ENCODE results near the gene PPP6R2.

DNA sequence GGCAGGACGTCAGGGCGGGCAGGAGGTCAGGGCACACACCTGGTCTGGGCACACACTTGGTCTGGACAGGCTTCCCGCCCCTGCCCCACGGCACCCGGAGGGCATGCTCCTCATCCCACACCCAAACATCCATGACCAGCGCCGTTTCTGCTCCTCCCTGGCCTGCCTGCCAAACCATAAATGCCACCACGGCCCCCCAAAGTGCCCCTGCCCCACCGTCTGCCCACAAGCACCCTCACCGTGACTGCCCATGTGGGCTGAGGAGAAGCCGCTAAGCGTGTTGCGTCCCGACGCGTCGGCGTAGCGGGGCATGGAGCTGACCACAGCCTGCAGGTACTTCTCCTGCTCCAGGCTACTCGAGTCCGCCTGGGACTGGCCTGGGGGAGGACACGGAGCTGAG is 115.9 kb downstream of the PPP6R2 start:
- TF ChIP-seq, protein P1, sequence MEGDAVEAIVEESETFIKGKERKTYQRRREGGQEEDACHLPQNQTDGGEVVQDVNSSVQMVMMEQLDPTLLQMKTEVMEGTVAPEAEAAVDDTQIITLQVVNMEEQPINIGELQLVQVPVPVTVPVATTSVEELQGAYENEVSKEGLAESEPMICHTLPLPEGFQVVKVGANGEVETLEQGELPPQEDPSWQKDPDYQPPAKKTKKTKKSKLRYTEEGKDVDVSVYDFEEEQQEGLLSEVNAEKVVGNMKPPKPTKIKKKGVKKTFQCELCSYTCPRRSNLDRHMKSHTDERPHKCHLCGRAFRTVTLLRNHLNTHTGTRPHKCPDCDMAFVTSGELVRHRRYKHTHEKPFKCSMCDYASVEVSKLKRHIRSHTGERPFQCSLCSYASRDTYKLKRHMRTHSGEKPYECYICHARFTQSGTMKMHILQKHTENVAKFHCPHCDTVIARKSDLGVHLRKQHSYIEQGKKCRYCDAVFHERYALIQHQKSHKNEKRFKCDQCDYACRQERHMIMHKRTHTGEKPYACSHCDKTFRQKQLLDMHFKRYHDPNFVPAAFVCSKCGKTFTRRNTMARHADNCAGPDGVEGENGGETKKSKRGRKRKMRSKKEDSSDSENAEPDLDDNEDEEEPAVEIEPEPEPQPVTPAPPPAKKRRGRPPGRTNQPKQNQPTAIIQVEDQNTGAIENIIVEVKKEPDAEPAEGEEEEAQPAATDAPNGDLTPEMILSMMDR (IDR thresholded peaks at IDR 0.05), result no peak
- TF ChIP-seq EZH2 (IDR thresholded peaks at IDR 0.05), result no peak
- no peak for TF ChIP-seq EZH2phosphoT487 (IDR thresholded peaks at IDR 0.05)
